ENCODE measurements around the gene PARP4.

DNA sequence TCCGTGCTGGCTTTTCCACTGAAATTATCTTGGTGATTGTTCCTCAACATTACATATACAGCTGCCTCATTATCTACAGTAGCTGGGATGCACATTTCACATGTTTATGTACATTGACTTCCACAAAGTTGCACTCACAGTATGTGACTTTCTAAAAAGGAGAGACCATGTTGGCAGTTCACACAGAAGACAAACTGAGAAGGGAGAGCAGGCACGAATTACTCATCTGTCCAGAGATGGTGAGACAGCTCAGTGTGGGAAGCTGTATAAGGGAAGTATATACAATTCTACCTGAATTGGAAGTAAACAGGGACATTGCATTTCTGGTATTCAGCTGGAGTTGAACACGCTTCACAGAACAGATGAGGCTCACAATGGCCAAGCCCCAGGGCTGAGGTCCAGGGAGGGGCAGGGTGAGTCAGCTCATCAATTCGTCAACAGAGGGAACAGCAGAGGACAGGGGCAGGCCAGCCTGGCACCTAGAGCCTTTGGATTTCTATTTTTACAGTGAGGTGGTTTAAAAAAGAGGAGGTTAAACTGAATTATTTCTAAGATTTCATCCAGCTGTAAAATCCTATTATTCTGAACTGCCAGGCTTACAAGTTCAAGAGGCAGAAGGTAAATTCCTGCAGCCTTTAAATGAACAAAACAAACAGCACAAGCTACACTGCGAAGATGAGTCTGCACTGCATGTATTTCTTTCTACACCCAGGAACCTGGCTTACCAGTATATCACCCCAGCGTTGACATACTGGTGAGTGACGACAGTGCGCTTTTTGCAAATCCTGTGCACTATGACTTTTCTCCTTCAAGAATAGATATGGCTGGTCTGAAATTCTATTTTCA, 9.8 kb downstream of the PARP4 start:
- TF ChIP-seq, protein P1, sequence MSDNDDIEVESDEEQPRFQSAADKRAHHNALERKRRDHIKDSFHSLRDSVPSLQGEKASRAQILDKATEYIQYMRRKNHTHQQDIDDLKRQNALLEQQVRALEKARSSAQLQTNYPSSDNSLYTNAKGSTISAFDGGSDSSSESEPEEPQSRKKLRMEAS (IDR thresholded peaks at IDR 0.05) = no peak; the same call in 1 of the 2 replicates
- no peak for TF ChIP-seq CEBPB (IDR thresholded peaks at IDR 0.05)
- TF ChIP-seq KDM5A (IDR thresholded peaks at IDR 0.05) = no peak
- TF ChIP-seq, protein P2, sequence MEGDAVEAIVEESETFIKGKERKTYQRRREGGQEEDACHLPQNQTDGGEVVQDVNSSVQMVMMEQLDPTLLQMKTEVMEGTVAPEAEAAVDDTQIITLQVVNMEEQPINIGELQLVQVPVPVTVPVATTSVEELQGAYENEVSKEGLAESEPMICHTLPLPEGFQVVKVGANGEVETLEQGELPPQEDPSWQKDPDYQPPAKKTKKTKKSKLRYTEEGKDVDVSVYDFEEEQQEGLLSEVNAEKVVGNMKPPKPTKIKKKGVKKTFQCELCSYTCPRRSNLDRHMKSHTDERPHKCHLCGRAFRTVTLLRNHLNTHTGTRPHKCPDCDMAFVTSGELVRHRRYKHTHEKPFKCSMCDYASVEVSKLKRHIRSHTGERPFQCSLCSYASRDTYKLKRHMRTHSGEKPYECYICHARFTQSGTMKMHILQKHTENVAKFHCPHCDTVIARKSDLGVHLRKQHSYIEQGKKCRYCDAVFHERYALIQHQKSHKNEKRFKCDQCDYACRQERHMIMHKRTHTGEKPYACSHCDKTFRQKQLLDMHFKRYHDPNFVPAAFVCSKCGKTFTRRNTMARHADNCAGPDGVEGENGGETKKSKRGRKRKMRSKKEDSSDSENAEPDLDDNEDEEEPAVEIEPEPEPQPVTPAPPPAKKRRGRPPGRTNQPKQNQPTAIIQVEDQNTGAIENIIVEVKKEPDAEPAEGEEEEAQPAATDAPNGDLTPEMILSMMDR (IDR thresholded peaks at IDR 0.05) = no peak
- no peak for TF ChIP-seq EP300 (IDR thresholded peaks at IDR 0.05)
- TF ChIP-seq REST (IDR thresholded peaks at IDR 0.05) = no peak
- no peak for TF ChIP-seq HDAC2 (IDR thresholded peaks at IDR 0.05)
- no peak for TF ChIP-seq POLR2AphosphoS2 (conservative IDR thresholded peaks at IDR 0.05; ENCODE audit: low read length)
- TF ChIP-seq BCL3 (IDR thresholded peaks at IDR 0.05) = no peak
- TF ChIP-seq POLR2A (IDR thresholded peaks at IDR 0.05; ENCODE audit: low read length) = no peak
- TF ChIP-seq PBX3 (IDR thresholded peaks at IDR 0.05) = no peak
- no peak for TF ChIP-seq BHLHE40 (IDR thresholded peaks at IDR 0.05; ENCODE audit: low read depth, low read length)

Measured in A549 (cell line).